SK-N-SH (cell line): ENCODE results near the gene IRX3. TPM values are rescaled to one million over a fixed set of nuclear protein-coding genes. Genes with fewer than 3 reads are reported as not detected.

ENCODE experiments used
- CTCF ChIA-PET: fragments of 300-600, 350-600 bp; formaldehyde crosslinking; extraction: SDS; loops from one replicate; lab custom pipeline; 2021; lab: Yijun Ruan, JAX
- POLR2A ChIA-PET: fragments of 350-600 bp; sonication (Branson Sonifier 250); formaldehyde crosslinking; extraction: SDS; loops from one replicate; lab custom pipeline; 2020; ENCODE audit warnings: antibody characterized with exemption, inconsistent platforms; lab: Yijun Ruan, JAX
- DNase-seq: peaks from one replicate; pipeline ENCODE4 v3.0.0; 2012
- H2AFZ ChIP-seq: fragments of 200-600 bp; sonication (generic); 2 replicates; pipeline ENCODE4 v1.8.1; 2016; ENCODE audit warnings: antibody characterized with exemption, mild to moderate bottlenecking, low read depth
- H3F3A ChIP-seq: fragments of 200-600 bp; sonication (generic); replicated peaks from 2 replicates; pipeline ENCODE3; 2016; ENCODE audit warnings: antibody characterized with exemption, mild to moderate bottlenecking; ENCODE audit not compliant: insufficient read depth
- H3K27ac ChIP-seq, 2 experiments: fragments of 200-500 bp in 1 of 2; fragments of 200-600 bp in 1 of 2; sonication (Bioruptor generic) in 1 of 2; sonication (generic), shearing (Covaris generic) in 1 of 2; 2 replicates each; pipeline versions ENCODE4 v1.5.1 to v1.6.1; 2014 to 2016; ENCODE audit warnings: low read depth in 2 of 2, inconsistent platforms in 1 of 2, low read length in 1 of 2, mild to moderate bottlenecking in 1 of 2, mixed read lengths in 1 of 2
- H3K27me3 ChIP-seq: fragments of 200-600 bp; sonication (generic), shearing (Covaris generic); 2 replicates; pipeline ENCODE4 v1.6.1; 2016; ENCODE audit warnings: mixed run types; ENCODE audit not compliant: insufficient read depth
- H3K36me3 ChIP-seq, 2 experiments: fragments of 200-500 bp in 1 of 2; fragments of 200-600 bp in 1 of 2; sonication (Bioruptor generic) in 1 of 2; sonication (generic) in 1 of 2; replicated peaks in 1 of 2; 2 replicates each; pipeline versions ENCODE3 to v1.5.1; 2014 to 2016; ENCODE audit warnings: low read length in 1 of 2, mild to moderate bottlenecking in 1 of 2; ENCODE audit not compliant: insufficient read depth in 2 of 2, control insufficient read depth in 1 of 2
- H3K4me1 ChIP-seq, 2 experiments: fragments of 200-500 bp in 1 of 2; fragments of 200-600 bp in 1 of 2; sonication (Bioruptor generic) in 1 of 2; sonication (generic), shearing (Covaris generic) in 1 of 2; 2 replicates each; pipeline versions ENCODE4 v1.5.1 to v1.6.1; 2014 to 2016; ENCODE audit warnings: low read depth in 1 of 2, low read length in 1 of 2, mixed run types in 1 of 2; ENCODE audit not compliant: insufficient read depth in 2 of 2, control insufficient read depth in 1 of 2
- H3K4me2 ChIP-seq: fragments of 200-600 bp; sonication (generic), shearing (Covaris generic); 2 replicates; pipeline ENCODE4 v1.6.1; 2017; ENCODE audit warnings: mixed run types
- H3K4me3 ChIP-seq, 2 experiments: fragments of 200-500 bp in 1 of 2; fragments of 200-600 bp in 1 of 2; sonication (Bioruptor generic) in 1 of 2; sonication (generic), shearing (Covaris generic) in 1 of 2; 2 replicates each; pipeline versions ENCODE4 v1.5.1 to v1.8.1; 2014 to 2016; ENCODE audit warnings: low read depth in 2 of 2, inconsistent platforms in 1 of 2, low read length in 1 of 2, mild to moderate bottlenecking in 1 of 2, mixed read lengths in 1 of 2, moderate library complexity in 1 of 2
- H3K79me2 ChIP-seq: fragments of 200-600 bp; sonication (generic); 2 replicates; pipeline ENCODE4 v1.8.1; 2017; ENCODE audit warnings: mild to moderate bottlenecking; ENCODE audit not compliant: insufficient read depth
- H3K9ac ChIP-seq: fragments of 200-600 bp; sonication (generic); 2 replicates; pipeline ENCODE4 v1.6.1; 2017; ENCODE audit warnings: mixed run types
- H3K9me2 ChIP-seq: fragments of 200-600 bp; sonication (generic); 2 replicates; pipeline ENCODE4 v1.6.1; 2017; ENCODE audit warnings: mixed run types
- H3K9me3 ChIP-seq: fragments of 200-600 bp; sonication (generic); 2 replicates; pipeline ENCODE4 v1.6.1; 2017; ENCODE audit warnings: mixed run types, mild to moderate bottlenecking, moderate library complexity
- H4K20me1 ChIP-seq: fragments of 200-600 bp; sonication (generic); 2 replicates; pipeline ENCODE4 v1.6.1; 2017; ENCODE audit warnings: mild to moderate bottlenecking, mixed run types; ENCODE audit not compliant: insufficient read depth
- CHD2 ChIP-seq: fragments of 150-350 bp; IDR thresholded peaks from 2 replicates; pipeline ENCODE4 v1.6.1; 2018; ENCODE audit warnings: low read length; ENCODE audit not compliant: partially characterized antibody
- CTCF ChIP-seq: fragments of 200-600 bp; sonication (generic); IDR thresholded peaks from 2 replicates; pipeline ENCODE4 v1.6.1; 2017; ENCODE audit warnings: antibody characterized with exemption, mild to moderate bottlenecking, moderate library complexity
- ELF1 ChIP-seq: IDR thresholded peaks from 2 replicates; pipeline ENCODE4 v1.4.0; 2012
- FOXM1 ChIP-seq: IDR thresholded peaks from 2 replicates; pipeline ENCODE4 v1.4.0; 2012; ENCODE audit warnings: low read depth, mild to moderate bottlenecking
- GABPA ChIP-seq: IDR thresholded peaks from 2 replicates; pipeline ENCODE4 v1.4.0; 2012; ENCODE audit warnings: low read depth, mild to moderate bottlenecking
- GATA2 ChIP-seq: sonication (generic); formaldehyde crosslinking; IDR thresholded peaks from 2 replicates; pipeline ENCODE4 v1.5.0; 2020; ENCODE audit warnings: mild to moderate bottlenecking, missing genetic modification reagents
- MAX ChIP-seq: IDR thresholded peaks from 2 replicates; pipeline ENCODE4 v1.4.0; 2012; ENCODE audit warnings: low read depth
- MEF2A ChIP-seq: IDR thresholded peaks from 2 replicates; pipeline ENCODE4 v1.4.0; 2012; ENCODE audit warnings: low read depth, borderline replicate concordance
- NFIC ChIP-seq: IDR thresholded peaks from 2 replicates; pipeline ENCODE4 v1.4.0; 2012; ENCODE audit warnings: borderline replicate concordance
- REST ChIP-seq: IDR thresholded peaks from 2 replicates; pipeline ENCODE4 v1.6.1; 2012; ENCODE audit warnings: mild to moderate bottlenecking, low read depth, low read length, moderate library complexity
- RFX5 ChIP-seq: IDR thresholded peaks from 2 replicates; pipeline ENCODE4 v1.6.1; 2012; ENCODE audit warnings: mild to moderate bottlenecking, improper control_type of control experiment, low read length
- TEAD4 ChIP-seq: IDR thresholded peaks from 2 replicates; pipeline ENCODE4 v1.4.0; 2012; ENCODE audit warnings: mild to moderate bottlenecking, borderline replicate concordance; ENCODE audit not compliant: insufficient read depth
- USF2 ChIP-seq: fragments of 150-350 bp; IDR thresholded peaks from 2 replicates; pipeline ENCODE4 v1.6.1; 2017; ENCODE audit warnings: antibody characterized with exemption, low read length, low read depth, borderline replicate concordance
- YY1 ChIP-seq: IDR thresholded peaks from 2 replicates; pipeline ENCODE4 v1.4.0; 2012; ENCODE audit warnings: low read depth, mild to moderate bottlenecking
- WGBS: methylation state at CpG from one replicate; pipeline ENCODE4 v1.1.6; 2017; ENCODE audit warnings: low lambda C conversion rate; 5-methylcytosine and 5-hydroxymethylcytosine counted together
- polyA plus RNA-seq, 3 experiments: library from polyadenylated mRNA; depleted of rRNA; stranded (reverse); fragments of >200 nt; gene quantifications; 2 replicates each; pipeline ENCODE4 v1.2.3, GENCODE V29; 2012

Gene IRX3
- polyA plus RNA-seq, 1 of the 3 experiments (the other 2 are of a cell fraction) = 7.1 TPM

GRCh38 chr16:54245788-54246453, 40.7 kb downstream of the IRX3 start:
- ChIA-PET CTCF (no interaction called here), POLR2A (no interaction called here)
- 78% methylated on average over 4 of the region's 4 CpGs for WGBS

More at GRCh38 chr16:54245788-54246453, 40.7 kb downstream of the IRX3 start:
- Histone ChIP-seq H3K4me2 (no peak overlapping the region), H4K20me1 (no peaks in the 10 kb centered on the region), H3K27ac (no peak overlapping the region), H3K9me3 (no peaks in the 10 kb centered on the region), H3K9ac (no peak overlapping the region), H3K79me2 (no peaks in the 10 kb centered on the region), H3K36me3 (no peaks in the 10 kb centered on the region), H2AFZ (no peak overlapping the region), H3K9me2 (no peaks in the 10 kb centered on the region), H3K27me3 (no peaks in the 10 kb centered on the region; the same call in 1 of the 2 replicates)
- no peak for TF ChIP-seq REST
- TF ChIP-seq GATA2 (CRISPR knock-in tag) = no peak
- no peak for TF ChIP-seq TEAD4
- TF ChIP-seq GABPA = no peak
- no peak for TF ChIP-seq FOXM1
- TF ChIP-seq RFX5 = no peak
- no peak for TF ChIP-seq ELF1
- TF ChIP-seq MAX = no peak
- no peak for TF ChIP-seq CTCF
- TF ChIP-seq CHD2 = no peak
- TF ChIP-seq NFIC = no peak
- no peak for TF ChIP-seq MEF2A
- TF ChIP-seq YY1 = no peak
- TF ChIP-seq USF2 = no peak
- TF ChIP-seq, all 33 proteins: peak for 0
- no peak overlapping the region for H3K4me3 ChIP-seq
- DNase-seq = no peak
- H3K4me1 ChIP-seq = peaks cover 0 to 7% of the 10 kb centered on the region in 2 experiments; a peak in 1 of 4 replicates
- H3F3A ChIP-seq = no peaks in the 10 kb centered on the region
